GM10266 (cell line): ENCODE data around the gene STK32C.
"Not testable (repeated sequence)": the region's sequence is repeated elsewhere in the genome, so short reads cannot be mapped to it uniquely, and the experiment has no call there.

Experiments used
- DNase-seq: peaks from one replicate; pipeline ENCODE4 v3.0.0; 2012; ENCODE audit errors: extremely low spot score
- CTCF ChIP-seq: IDR thresholded peaks from 2 replicates; pipeline ENCODE4 v1.5.1; 2012; ENCODE audit warnings: mild to moderate bottlenecking, low read depth; ENCODE audit not compliant: control insufficient read depth, insufficient read depth; ENCODE audit errors: missing control alignments

STK32C gene

GRCh38 chr10:132316133-132316532 is 8.4 kb upstream of the STK32C start:
- no peak for DNase-seq
- no peak for TF ChIP-seq CTCF

- not testable (repeated sequence) for DNase-seq
Observed at GRCh38 chr10:132314881-132315280, 7.1 kb upstream of the STK32C start.

GRCh38 chr10:132314336-132314735 is 6.6 kb upstream of the STK32C start:
- no peak for DNase-seq
- no peak for TF ChIP-seq CTCF

GRCh38 chr10:132313865-132314264 is 6.1 kb upstream of the STK32C start:
- no peak for TF ChIP-seq CTCF
- DNase-seq: no peak

- DNase-seq: no peak
- no peak for TF ChIP-seq CTCF
Observed at GRCh38 chr10:132313305-132313704, 5.6 kb upstream of the STK32C start.

- TF ChIP-seq CTCF: no peak
- no peak for DNase-seq
Observed at GRCh38 chr10:132311338-132311939, 3.7 kb upstream of the STK32C start.

- no peak for TF ChIP-seq CTCF
Observed at GRCh38 chr10:132310701-132311337, 3.1 kb upstream of the STK32C start.

GRCh38 chr10:132309879-132310591 is 2.3 kb upstream of the STK32C start:
- TF ChIP-seq CTCF: no peak
- no peak for DNase-seq

More at GRCh38 chr10:132310701-132311337, 3.1 kb upstream of the STK32C start:
- no peak for DNase-seq
